GM18858 (cell line): ENCODE measurements around the gene RNF38.
"Not testable (repeated sequence)": the region's sequence is repeated elsewhere in the genome, so short reads cannot be mapped to it uniquely, and the experiment has no call there.

Experiments used
- ATAC-seq: cut with Tn5 transposase; IDR thresholded peaks from one replicate; pipeline ENCODE4 v1.9.1; 2021; ENCODE audit not compliant: unreplicated experiment

Gene RNF38

GRCh38 chr9:36336131-36336907, 63.8 kb downstream of the RNF38 start:
- ATAC-seq, result no peak

- no peak for ATAC-seq
These were observed 68.1 kb downstream of the RNF38 start for GRCh38 chr9:36332006-36332405.

GRCh38 chr9:36328798-36329411, 71.2 kb downstream of the RNF38 start:
- no peak for ATAC-seq

GRCh38 chr9:36325081-36325828, 74.8 kb downstream of the RNF38 start:
- no peak for ATAC-seq

GRCh38 chr9:36323926-36324325, 76.1 kb downstream of the RNF38 start:
- no peak for ATAC-seq

- ATAC-seq, result no peak
These were observed 77.6 kb downstream of the RNF38 start for GRCh38 chr9:36322462-36322861.

- not testable (repeated sequence) for ATAC-seq
These were observed 78.2 kb downstream of the RNF38 start for GRCh38 chr9:36321903-36322302.

- no peak for ATAC-seq
These were observed 79.6 kb downstream of the RNF38 start for GRCh38 chr9:36320466-36320865.

- no peak for ATAC-seq
These were observed 80.3 kb downstream of the RNF38 start for GRCh38 chr9:36319806-36320205.

- no peak for ATAC-seq
These were observed 80.9 kb downstream of the RNF38 start for GRCh38 chr9:36319183-36319582.

GRCh38 chr9:36318212-36318802, 81.8 kb downstream of the RNF38 start:
- ATAC-seq, result no peak

GRCh38 chr9:36317766-36318165, 82.3 kb downstream of the RNF38 start:
- ATAC-seq, result no peak

GRCh38 chr9:36316611-36317317, 83.3 kb downstream of the RNF38 start:
- ATAC-seq, result no peak

- no peak for ATAC-seq
These were observed 84.0 kb downstream of the RNF38 start for GRCh38 chr9:36316049-36316448.

GRCh38 chr9:36315283-36315682, 84.8 kb downstream of the RNF38 start:
- no peak for ATAC-seq

GRCh38 chr9:36314740-36315139, 85.3 kb downstream of the RNF38 start:
- ATAC-seq, result no peak

- no peak for ATAC-seq
These were observed 93.4 kb downstream of the RNF38 start for GRCh38 chr9:36306471-36307306.

- not testable (repeated sequence) for ATAC-seq
These were observed 95.7 kb downstream of the RNF38 start for GRCh38 chr9:36304366-36304765.

- ATAC-seq, result no peak
These were observed 98.8 kb downstream of the RNF38 start for GRCh38 chr9:36301227-36301626.

- no peak for ATAC-seq
These were observed 101.5 kb downstream of the RNF38 start for GRCh38 chr9:36298566-36298965.
